Erythroblast (primary cell): Measurements from ENCODE around the gene TMEM119.

ENCODE experiments used
- GATA1 ChIP-seq: IDR thresholded peaks from 2 replicates; pipeline ENCODE4 v1.6.1; 2011; ENCODE audit warnings: low read depth, mild to moderate bottlenecking, control low read depth, low read length, moderate library complexity
- POLR2A ChIP-seq: IDR thresholded peaks from 2 replicates; pipeline ENCODE4 v1.6.1; 2011; ENCODE audit warnings: mild to moderate bottlenecking, low read length

- TF ChIP-seq POLR2A (no peak), GATA1 (no peak)
Measured at GRCh38 chr12:108568338-108569154, 29.3 kb downstream of the TMEM119 start.
